Activated CD4-positive, CD25-positive, alpha-beta regulatory T cell (primary cell): ENCODE data around the gene CLTB.

ENCODE experiments used
- DNase-seq, 4 experiments: peaks; one replicate each; lab custom pipeline; 2025; lab: John Stamatoyannopoulos, UW

Gene CLTB

DNA sequence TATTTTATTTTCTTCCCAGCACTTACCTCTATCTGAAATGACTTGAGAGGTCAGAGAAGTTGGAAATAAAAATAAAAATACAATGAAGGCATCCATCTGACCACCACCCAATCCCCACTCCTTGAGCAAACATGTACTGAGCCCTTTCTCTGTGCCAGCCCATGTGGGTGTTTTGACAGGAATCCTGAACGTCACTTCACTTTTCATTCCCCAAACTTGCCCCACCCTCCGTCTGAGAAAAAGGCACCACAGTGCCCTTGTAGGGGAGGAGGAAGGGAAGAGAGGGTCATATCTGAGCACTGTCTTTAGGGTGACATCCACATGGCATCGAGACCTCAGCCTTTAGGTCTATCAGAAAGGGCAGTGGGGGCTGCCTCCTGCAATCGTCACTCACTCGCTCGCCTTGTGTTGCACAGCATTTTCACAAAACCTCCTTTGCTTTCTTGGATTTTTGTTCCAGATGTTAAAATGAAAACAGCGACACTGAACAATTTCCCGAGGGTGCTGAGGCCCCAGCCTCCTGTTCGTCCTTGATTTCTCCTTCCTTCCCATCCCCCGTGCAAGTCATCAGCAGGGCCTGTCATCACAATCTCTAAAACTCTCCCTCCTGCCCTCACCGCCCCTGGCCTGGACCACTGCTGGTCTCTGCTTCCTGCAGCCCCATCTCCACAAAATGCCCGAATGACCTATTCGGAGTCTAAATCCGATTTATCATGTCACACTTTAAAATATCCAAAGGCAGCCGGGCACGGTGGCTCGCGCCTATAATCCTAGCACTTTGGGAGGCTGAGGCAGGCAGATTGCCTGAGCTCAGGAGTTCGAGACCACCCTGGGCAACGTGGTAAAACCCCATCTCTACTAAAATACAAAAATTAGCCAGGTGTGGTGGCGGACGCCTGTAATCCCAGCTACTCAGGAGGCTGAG is 14.8 kb downstream of the CLTB start:
- DNase-seq, result no peak

DNA sequence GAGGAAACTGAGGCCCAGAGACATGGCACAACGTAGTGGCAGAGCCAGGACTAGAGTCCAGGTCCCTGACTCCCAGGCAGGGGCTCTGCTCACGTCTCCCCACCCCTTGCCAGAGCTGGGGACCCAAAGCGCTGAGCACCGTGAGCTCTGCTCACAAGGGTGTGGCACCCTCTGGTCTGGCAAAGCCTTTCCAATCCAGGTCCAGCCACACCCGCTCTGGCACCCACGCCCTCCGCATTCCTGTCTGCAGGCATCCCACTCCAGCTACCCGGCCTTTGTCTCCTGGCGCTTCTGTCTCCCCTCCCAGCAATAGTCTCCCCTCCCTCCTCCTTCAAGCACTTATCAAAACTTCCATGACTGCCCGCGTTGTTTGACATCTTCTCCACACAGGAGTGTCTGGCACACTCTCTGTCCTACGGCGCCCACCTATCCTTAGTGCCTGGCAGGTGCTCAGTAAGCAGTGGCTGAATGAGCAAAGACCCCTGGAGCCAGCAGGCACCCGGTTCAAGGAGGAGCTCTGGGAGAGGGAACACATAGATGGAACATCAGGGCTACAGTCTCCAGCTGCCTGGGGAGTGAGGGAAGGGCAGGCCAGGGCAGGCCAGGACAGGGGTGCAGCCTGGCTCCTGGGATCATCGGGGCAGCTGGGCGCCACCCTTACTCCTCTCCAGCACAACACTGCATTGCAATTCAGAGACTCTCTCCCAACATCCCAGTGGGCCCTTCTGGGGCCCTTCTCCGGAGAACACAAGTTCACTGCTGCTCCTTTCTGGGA is 15.8 kb downstream of the CLTB start:
- no peak for DNase-seq

DNA sequence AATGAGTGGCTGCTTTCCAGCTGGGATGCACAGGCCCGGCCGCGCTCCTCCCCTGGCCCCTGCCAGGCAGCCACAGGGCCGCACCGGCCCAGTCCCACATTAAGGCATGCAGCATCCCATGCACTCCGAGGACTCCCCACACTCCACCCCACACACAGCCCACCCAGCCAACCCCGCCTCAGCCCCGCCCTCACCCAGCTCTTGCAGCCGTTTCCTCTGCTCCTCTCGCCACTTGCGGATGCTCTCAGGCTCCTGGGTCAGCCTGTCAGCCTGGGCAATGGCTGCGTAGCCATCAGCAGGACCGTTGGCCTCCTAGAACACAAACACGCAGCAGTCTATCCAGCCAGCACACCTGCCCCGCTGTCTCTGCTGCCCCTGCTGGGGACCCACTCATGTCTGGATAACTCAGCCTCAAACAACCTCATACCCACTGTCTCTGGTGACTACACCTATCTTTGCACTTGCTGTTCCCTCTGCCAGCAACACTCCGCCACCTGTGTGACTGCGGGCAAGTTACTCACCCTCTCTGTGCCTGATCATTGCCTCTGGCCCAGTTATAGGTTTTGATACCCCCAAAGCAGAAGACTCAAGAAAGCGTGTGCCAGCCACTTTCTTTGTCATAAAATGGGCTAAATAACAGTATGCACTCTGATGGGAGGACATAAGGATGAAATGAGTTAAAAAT is 18.5 kb downstream of the CLTB start:
- DNase-seq, result no peak

DNA sequence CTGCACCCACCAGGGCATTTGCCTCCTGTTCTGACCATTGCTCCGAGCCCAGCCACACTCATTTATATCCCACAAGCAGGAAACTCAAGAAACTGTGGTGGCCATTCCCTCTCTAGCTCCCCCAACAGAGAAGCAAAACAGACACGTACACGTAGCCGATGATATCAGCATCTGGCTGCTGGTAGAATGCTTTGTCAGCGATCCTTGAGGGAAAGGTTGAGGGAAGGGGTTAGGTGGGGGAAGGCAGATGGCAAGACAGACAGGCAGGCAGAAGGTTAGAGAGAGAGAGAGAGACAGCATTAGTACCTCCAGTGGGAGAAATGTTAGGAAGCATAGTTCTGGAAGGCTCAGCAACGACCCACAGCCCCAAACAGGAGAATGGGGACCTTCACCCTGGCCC is 20.0 kb downstream of the CLTB start:
- DNase-seq, result no peak

DNA sequence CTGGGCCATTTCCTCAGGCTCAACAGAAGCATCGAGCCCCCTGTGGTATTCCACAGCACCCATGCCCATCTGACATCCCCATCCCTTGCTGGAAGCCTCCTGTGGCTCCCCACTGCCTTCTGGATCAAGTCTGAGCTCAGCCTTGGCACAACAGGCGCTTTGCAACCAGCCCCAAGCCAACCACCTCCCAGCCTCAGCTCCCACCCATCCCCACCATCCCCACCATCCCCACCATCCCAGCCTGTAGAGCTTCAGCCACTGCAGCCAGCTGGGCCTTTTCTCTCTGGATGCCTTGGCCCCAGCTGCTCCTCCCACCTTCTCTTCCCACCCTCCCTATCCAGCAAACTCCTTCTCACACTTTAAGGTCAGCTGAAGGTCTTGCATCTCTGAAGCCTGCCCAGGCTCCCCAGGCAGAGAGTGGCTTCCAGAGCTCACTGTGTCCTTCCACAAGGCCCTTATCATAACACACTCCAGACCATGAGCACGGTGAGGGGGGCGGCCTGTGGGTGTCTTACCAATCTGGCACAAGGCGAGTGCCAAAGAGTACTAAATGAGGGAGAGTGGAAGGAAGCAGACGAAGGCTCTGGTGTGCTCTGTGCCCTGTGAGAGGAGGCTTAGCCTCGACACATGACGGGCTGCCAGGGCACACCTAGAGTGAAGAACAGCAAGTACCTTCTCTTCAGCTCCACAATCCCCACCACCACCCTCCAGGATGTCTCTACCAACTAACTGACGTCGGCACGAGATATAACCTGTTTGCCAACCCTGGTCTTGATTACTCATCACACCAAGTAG is 21.3 kb downstream of the CLTB start:
- DNase-seq, result no peak

DNA sequence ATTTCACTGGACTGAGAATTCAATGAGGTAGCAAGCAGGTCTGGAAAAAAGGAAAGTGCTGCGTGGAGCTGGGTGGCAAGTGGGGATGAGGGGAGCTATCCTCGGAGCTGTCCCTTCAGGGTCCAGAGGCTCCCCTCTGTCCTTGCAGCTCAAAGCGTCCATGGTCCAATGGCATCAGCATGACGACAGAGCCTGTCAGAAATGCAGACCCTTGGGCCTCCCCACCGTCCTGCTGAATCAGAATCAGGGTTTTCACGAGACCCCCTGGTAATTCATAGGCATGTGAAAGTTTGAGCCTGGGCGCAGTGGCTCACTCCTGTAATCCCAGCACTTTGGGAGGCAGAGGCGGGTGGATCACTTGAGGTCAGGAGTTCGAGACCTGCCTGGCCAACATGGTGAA is 22.2 kb downstream of the CLTB start:
- no peak for DNase-seq

DNA sequence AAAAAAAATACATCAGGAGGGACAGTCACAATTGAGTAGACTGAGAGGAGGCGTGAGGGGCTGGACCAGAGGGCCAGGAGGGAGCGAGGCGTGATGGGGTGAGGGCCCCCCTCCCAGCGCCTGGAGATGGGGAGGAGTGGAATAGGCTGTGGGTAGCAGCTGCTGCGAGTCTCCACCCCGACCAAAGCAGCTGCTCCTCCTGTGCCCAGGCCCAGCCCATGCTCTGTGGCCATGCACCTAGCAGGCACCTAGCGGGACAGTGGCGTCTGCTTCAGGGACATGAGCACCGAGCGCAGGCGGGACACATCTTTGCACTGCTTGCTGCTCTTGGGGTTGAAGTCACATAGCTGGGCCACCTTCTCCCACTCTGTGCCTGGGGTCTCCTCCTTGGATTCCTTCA is 23.8 kb downstream of the CLTB start:
- DNase-seq, result no peak

DNA sequence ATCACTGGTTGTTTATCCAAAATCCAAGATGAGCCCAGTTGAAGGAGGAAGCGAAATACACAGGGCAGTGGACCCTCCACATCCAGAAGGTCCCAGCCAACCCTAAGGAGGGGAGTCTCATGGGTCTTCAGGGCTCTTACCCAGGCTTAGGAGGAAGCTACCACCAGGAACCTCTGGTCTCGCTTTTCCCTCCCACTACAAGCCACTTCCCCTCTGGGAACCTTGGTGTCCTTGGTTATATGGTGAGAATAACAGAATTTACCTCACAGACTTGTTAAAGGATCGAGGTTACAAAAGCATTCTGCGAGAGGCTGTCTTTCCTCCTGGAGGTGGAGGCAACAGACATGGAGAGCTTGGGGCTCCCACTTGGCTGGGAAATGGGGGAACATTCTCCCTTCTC is 24.3 kb downstream of the CLTB start:
- no peak for DNase-seq

DNA sequence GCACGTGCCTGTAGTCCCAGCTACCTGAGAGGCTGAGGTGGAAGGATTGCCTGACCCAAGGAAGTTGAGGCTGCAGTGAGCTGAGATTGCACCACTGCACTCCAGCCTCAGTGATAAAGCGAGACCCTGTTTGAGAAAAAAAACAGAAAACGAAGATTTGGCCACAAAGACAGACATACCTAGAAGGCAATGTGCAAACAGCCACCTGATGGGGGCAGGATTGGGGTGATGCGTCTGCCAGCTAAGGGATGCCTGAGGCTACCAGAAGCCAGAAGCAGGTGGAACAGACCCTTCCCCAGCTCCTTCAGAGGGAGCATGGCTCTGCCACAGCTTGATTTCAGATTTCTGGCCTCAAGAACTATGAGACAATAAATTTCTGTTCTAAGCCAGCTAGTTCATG is 24.9 kb downstream of the CLTB start:
- no peak for DNase-seq

DNA sequence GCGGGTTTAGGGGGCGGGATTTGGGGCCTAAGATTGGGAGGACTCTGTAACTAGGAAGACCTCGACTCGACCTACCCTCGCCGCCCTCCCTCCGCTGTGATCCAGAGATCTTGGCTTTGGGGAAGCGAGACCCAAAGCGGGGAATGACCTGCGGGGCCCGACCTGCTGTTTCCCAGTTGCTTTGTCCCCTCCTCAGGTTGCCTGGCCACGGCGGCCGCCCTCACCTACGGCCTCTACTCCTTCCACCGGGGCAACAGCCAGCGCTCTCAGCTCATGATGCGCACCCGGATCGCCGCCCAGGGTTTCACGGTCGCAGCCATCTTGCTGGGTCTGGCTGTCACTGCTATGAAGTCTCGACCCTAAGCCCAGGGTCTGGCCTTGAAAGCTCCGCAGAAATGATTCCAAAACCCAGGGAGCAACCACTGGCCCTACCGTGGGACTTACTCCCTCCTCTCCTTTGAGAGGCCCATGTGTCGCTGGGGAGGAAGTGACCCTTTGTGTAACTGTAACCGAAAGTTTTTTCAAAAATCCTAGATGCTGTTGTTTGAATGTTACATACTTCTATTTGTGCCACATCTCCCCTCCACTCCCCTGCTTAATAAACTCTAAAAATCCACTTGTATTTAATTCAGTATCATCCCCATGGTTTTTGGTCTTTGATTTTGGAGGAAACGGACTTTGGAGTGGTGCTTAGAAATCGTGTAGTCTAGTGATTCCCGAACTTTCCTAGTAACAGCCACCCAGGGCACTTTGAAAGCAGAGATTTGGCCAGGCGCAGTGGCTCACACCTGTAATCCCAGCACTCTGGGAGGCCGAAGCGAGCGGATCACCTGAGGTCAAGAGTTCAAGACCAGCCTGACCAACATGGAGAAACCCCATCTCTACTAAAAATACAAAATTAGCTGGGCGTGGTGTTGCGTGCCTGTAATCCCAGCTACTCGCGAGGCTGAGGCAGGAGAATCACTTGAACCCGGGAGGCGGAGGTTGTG is 26.9 kb downstream of the CLTB start:
- peak in 2 of 4 experiments; percentile 69 to 71 for DNase-seq

DNA sequence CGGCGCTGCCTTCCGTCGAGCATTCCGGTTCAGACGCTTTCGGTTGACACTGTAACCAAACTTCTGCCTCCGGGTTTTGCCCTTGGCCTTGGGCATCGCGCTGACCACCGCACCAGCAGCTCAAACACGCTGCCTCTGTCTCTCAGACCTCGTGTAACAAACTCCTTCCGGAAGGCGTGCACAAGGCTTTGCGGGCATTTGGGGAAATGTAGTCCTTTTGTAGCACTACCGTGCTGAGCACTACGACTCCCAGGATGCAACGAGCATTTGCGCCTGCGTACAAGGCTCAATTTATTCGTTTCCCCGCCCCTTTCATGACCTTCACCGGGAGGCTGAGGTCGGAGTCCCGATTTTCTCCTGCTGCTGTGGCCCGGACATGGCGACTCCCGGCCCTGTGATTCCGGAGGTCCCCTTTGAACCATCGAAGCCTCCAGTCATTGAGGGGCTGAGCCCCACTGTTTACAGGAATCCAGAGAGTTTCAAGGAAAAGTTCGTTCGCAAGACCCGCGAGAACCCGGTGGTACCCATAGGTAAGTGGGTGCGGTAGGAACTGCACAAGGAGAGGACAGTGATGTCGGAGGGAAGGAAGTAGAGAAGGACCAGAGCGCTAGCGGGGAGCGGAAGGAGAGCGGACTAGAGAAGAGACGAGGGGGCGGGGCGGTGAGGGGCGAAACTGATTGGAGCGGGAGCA is 27.8 kb downstream of the CLTB start, which contains the start of the genes HIGD2A and NOP16:
HIGD2A (plus strand) TSS at position 308 of the 691 bp plus-strand sequence; CDS start at position 377, 69 bp downstream.
NOP16 (minus strand) TSS at position 155 of the 691 bp plus-strand sequence; CDS start at position 96, 59 bp downstream.
- DNase-seq, result peak; percentile 97 to 98 (median 98)

DNA sequence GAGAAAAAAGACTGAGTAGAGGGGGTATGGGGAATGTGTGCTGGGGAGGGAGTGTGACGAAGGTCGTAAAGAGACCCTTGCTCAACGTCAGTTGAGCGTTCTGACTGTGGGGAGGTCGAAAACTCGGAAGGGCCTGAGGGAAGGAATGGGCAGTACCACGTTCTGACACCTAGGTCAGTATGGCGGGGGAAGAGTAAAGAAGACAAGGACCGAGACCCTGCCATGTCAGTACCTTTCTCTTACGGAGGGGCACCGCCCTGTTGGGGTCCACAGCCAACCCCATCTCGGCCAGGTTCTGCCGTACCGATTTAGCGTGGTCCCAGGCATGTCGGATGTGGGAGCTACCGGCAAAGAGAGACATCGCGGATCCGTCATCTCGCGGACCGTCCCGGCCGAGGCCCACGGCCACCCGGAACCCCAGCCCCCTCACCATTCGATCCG is 28.3 kb downstream of the CLTB start:
- no peak for DNase-seq

DNA sequence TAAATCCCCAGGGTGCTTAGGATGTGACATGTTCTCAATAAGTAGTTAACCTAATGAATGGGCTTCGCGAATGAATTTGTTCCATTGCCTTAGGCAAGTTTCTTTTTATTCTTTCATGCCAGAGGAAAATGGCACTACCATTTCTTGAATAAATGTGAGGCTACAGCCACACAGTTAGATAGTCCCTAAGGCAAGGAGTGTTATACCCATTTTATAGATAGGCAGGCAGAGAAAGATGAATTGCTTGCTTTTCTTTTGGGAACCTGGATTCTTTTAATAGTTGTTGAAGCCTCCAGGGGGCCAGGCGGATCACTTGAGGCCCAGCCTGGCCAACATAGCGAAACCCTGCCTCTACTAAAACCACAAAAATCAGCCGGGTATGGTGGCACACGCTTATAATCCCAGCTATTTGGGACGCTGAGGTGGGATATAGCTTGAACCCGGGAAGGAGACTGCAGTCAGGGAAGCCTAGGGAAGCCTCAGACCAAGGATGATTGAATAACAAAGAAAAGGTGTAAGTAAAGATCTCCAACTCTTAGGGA is 28.9 kb downstream of the CLTB start:
- no peak for DNase-seq

DNA sequence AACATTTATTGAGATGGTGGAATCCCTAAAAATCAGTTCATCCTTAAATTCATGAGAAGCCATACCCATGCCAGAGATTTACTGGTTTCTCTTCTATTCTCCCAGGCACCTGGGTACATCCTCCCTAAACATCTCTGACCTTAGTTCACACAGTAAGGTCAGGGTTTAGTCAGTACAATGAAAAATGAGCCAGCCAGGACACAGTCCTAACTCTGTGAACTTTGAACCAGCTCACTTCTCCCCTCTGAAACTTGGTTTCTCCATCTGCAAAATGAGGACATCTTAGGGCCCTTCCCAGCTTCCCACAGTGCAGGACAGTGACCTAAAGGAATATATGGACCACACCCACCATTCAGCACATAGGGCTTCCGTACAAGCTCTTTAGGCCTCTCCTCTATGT is 29.8 kb downstream of the CLTB start:
- DNase-seq, result no peak

DNA sequence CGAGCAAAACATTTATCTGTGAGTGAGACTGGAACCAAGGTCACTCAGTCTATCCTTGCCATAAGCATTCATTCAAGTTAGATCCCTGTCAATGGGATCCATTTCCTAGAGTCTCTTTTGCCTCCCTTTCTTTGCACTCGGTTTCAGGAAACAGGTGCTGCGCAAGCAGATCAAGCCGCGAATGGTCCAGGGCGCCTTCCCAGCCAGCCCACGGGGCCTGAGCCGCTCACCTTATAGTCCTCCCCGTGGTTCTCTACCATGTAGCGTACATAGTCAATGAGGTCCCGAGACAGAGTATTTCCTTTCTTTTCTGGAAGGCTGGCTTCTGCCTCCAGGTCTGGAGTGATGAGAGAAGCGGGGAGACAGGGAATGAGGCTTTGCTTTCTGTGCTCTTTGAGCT is 31.3 kb downstream of the CLTB start:
- DNase-seq, result no peak

DNA sequence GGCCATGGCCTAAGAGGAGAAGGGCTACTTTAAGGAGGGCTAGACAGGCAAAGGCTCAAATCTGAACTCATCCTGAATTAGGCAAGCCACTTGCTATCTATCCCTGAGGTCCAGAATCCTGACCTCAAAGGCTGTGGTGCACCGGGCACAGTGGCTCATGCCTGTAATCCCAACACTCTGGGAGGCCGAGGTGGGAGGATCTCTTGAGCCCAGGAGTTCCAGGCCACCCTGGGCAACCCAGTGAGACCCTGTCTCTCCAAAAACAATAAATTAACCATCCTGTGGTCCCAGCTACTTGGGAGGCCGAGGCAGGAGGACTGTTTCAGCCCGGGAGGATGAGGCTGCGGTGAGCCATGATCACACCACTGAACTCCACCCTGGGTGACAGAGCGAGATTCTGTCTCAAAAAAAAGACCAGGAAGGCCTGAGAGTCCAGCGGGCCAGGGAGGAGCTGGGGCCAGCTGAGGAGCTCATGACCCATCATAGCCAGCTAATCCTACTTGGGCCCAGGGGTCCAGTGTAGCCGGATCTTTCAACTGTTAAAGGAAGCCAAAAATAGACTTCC is 31.9 kb downstream of the CLTB start:
- no peak for DNase-seq

DNA sequence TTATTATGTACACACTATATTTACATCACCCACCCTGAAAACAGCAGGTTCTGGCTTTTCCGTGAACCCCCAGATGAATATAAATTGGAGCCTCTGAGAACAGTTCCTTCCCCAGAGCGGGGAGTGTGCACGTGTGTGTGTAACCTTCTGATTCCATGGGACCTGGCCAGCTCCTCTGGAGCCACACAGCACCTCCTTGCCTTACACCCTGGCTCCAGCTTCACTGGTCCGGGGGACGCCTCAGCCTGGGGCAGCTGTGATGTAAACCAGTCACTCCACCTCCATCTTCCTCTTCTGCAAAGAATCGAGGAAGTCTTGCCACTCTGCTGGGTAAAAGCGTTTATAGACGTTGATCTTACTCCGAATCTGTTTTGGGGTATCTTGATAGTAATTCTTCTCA is 32.4 kb downstream of the CLTB start:
- no peak for DNase-seq

DNA sequence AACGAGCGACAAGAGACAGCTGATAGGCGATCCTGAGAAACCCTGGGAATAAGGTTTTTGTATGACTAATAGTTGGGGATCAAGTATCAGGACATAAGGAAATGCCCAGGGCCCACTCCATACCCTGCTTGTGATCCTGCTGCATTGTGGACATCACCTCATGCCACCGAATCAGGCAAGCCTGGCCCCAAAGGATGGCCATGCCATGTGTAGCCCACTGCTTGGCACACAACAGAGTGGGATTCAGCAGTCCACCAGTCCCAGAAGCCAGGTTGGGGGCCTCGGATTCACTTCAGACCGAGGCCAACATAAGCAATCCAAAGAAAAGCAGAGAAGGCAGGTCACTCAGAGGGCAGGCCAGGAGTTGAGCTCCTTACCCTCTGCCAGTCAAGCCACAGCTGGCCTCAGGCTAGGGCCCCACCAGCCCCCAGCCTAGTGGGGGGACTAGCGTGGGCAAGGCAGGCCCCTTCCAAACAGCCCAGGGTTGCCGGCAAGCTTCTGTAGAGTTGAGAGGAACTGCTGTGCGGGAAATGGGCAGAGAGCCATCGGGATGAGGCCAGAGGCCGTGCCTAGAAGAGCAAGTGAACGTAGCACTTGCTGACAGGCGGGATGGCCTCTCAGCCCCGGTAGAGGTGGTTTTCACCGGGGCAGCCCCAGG is 33.0 kb downstream of the CLTB start:
- no peak for DNase-seq
